ENCODE results near the gene SHISA9.

DNA sequence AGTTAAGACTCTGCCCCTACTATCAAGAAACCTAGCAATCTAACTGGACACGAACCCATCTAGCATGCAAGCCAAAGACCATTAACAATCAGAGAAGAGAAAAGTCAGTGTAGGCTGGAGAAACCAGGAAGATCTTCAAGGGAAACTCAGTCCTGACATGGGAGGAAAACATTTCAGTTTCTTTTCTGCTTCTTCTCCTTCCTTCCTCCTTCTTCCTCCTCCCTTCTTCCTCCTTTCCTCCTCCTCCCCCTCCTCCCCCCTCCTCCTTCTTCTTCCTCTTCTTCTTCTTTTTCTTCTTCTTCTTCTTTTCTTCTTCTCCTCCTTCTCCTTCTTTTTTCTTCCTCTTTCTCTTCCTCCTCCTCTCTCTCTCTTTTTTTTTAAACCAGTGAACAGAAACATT is 29.6 kb upstream of the SHISA9 start:
- TF ChIP-seq, protein P1, sequence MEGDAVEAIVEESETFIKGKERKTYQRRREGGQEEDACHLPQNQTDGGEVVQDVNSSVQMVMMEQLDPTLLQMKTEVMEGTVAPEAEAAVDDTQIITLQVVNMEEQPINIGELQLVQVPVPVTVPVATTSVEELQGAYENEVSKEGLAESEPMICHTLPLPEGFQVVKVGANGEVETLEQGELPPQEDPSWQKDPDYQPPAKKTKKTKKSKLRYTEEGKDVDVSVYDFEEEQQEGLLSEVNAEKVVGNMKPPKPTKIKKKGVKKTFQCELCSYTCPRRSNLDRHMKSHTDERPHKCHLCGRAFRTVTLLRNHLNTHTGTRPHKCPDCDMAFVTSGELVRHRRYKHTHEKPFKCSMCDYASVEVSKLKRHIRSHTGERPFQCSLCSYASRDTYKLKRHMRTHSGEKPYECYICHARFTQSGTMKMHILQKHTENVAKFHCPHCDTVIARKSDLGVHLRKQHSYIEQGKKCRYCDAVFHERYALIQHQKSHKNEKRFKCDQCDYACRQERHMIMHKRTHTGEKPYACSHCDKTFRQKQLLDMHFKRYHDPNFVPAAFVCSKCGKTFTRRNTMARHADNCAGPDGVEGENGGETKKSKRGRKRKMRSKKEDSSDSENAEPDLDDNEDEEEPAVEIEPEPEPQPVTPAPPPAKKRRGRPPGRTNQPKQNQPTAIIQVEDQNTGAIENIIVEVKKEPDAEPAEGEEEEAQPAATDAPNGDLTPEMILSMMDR (IDR thresholded peaks at IDR 0.05 in 2 of 3, conservative IDR thresholded peaks at IDR 0.05 in 1 of 3; ENCODE audit: borderline replicate concordance in 1 of 3, insufficient read depth in 1 of 3, low read depth in 2 of 3, low read length in 2 of 3): no peak
- TF ChIP-seq CEBPB (IDR thresholded peaks at IDR 0.05; ENCODE audit: low read depth) (no peak), YY1 (IDR thresholded peaks at IDR 0.05; ENCODE audit: extremely low read depth, insufficient replicate concordance, low read depth, low read length) (no peak)
- TF ChIP-seq, protein P2, sequence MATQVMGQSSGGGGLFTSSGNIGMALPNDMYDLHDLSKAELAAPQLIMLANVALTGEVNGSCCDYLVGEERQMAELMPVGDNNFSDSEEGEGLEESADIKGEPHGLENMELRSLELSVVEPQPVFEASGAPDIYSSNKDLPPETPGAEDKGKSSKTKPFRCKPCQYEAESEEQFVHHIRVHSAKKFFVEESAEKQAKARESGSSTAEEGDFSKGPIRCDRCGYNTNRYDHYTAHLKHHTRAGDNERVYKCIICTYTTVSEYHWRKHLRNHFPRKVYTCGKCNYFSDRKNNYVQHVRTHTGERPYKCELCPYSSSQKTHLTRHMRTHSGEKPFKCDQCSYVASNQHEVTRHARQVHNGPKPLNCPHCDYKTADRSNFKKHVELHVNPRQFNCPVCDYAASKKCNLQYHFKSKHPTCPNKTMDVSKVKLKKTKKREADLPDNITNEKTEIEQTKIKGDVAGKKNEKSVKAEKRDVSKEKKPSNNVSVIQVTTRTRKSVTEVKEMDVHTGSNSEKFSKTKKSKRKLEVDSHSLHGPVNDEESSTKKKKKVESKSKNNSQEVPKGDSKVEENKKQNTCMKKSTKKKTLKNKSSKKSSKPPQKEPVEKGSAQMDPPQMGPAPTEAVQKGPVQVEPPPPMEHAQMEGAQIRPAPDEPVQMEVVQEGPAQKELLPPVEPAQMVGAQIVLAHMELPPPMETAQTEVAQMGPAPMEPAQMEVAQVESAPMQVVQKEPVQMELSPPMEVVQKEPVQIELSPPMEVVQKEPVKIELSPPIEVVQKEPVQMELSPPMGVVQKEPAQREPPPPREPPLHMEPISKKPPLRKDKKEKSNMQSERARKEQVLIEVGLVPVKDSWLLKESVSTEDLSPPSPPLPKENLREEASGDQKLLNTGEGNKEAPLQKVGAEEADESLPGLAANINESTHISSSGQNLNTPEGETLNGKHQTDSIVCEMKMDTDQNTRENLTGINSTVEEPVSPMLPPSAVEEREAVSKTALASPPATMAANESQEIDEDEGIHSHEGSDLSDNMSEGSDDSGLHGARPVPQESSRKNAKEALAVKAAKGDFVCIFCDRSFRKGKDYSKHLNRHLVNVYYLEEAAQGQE (IDR thresholded peaks at IDR 0.05; ENCODE audit: low read depth): no peak
